ENCODE data around the gene ST3GAL3. TPM values are rescaled to one million over a fixed set of nuclear protein-coding genes. Genes with fewer than 3 reads are reported as not detected.
A peak's percentile ranks its signal among the peaks of the same experiment; 100 is the strongest.

The ST3GAL3 gene
- total and polyA plus RNA-seq, 7 donors = 22.2 to 53.2 (median 44.5) TPM

DNA sequence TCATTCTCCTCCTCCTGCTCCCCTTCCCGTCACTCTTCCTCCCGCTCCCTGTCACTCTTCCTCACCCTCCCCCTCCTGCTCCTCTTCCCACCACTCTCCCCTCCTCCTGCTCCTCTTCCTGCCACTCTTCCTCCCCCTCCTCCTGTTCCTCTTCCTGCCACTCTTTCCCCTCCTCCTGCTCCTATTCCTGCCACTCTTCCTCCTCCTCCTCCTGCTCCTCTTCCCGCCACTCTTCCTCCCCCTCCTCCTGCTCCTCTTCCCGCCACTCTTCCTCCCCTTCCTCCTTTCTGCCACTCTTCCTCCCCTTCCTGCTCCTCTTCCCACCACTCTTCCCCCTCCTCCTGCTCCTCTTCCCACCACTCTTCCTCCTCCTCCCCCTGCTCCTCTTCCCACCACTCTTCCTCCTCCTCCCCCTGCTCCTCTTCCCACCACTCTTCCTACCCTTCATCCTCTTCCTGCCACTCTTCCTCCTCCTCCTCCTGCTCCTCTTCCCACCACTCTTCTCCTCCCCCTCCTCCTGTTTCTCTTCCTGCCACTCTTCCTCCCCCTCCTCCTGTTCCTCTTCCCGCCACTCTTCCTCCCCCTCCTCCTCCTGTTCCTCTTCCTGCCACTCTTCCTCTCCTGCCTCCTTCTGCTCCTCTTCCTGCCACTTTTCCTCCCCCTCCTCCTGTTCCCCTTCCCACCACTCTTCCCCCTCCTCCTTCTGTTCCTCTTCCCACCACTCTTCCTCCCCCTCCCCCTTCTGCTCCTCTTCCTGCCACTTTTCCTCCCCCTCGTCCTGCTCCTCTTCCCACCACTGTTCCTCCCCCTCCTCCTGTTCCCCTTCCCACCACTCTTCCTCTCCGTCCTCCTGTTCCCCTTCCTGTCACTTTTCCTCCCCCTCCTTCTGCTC lies 197.6 kb downstream of the ST3GAL3 start:
- 51 to 67% (median 64%) methylated on average over 6 to 7 of the region's 7 CpGs for WGBS, 3 donors
- no peaks in the 10 kb centered on the region for H3K4me1 ChIP-seq
- no peak for DNase-seq
- H3K27me3 ChIP-seq (ENCODE audit: insufficient read depth in 3 of 3, low read length in 2 of 3) = no peaks in the 10 kb centered on the region
- intact Hi-C loops (cut with DNase I) = no loop called here
- H3K36me3 ChIP-seq (ENCODE audit: insufficient read depth in 1 of 2, low read depth in 1 of 2) = peaks cover 0 to 23% of the 10 kb centered on the region in 2 donors
- no peaks in the 10 kb centered on the region for H3K9me3 ChIP-seq
- no peak overlapping the region for H3K27ac ChIP-seq
- ATAC-seq = no peak
- TF ChIP-seq, protein P1, sequence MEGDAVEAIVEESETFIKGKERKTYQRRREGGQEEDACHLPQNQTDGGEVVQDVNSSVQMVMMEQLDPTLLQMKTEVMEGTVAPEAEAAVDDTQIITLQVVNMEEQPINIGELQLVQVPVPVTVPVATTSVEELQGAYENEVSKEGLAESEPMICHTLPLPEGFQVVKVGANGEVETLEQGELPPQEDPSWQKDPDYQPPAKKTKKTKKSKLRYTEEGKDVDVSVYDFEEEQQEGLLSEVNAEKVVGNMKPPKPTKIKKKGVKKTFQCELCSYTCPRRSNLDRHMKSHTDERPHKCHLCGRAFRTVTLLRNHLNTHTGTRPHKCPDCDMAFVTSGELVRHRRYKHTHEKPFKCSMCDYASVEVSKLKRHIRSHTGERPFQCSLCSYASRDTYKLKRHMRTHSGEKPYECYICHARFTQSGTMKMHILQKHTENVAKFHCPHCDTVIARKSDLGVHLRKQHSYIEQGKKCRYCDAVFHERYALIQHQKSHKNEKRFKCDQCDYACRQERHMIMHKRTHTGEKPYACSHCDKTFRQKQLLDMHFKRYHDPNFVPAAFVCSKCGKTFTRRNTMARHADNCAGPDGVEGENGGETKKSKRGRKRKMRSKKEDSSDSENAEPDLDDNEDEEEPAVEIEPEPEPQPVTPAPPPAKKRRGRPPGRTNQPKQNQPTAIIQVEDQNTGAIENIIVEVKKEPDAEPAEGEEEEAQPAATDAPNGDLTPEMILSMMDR (IDR thresholded peaks at IDR 0.05) = no peak
- no peak overlapping the region for H3K4me3 ChIP-seq

DNA sequence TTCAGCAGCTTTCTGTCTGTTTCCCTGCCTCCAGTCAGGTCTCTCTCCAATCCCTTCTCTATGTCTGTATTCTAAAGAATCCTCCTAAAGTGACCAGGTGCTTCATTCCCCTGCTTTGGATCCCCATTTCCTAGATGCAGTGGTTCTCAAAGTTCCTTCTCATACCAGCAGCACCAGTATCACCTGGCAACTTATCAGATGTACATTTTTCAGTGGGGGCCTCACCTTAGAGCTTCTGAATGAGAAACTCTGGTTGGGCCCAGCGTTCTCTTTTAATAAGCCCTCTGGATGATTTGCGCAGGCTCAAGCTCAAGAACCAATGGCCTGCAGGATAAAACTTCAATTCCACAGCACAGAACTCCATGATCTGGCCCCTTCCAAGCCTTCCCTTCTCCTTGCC lies 200.9 kb downstream of the ST3GAL3 start:
- TF ChIP-seq, protein P1 (IDR thresholded peaks at IDR 0.05) = no peak
- H3K9me3 ChIP-seq = no peaks in the 10 kb centered on the region
- H3K36me3 ChIP-seq (ENCODE audit: insufficient read depth in 1 of 2, low read depth in 1 of 2) = peaks cover 0 to 23% of the 10 kb centered on the region in 2 donors
- intact Hi-C loops (cut with DNase I) = no loop called here
- DNase-seq = no peak
- no peaks in the 10 kb centered on the region for H3K4me1 ChIP-seq
- 99 to 100% (median 100%) methylated on average over 2 of the region's 2 CpGs for WGBS, 3 donors
- no peak for ATAC-seq
- H3K27me3 ChIP-seq (ENCODE audit: insufficient read depth in 3 of 3, low read length in 2 of 3) = no peaks in the 10 kb centered on the region
- H3K4me3 ChIP-seq = no peak overlapping the region
- H3K27ac ChIP-seq = no peak overlapping the region

DNA sequence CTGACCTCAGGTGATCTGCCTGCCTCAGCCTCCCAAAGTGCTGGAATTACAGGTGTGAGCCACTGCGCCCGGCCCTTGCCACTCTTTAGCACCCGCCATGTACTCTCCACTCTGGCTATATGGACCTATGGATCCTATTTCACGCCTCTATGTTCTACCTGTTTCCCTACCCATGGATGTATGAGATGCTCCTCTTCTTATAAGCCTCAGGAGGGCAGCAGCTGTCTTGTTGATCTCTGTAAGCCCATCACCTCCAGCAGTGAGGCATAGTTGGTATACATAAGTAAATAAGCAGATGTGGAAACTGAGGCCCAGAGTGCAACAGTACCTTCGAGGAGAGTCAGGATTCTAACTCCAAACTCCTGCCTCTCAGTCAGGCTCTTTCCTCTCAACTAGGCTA lies 201.5 kb downstream of the ST3GAL3 start:
- H3K27ac ChIP-seq = no peak overlapping the region
- H3K4me1 ChIP-seq = no peaks in the 10 kb centered on the region
- H3K27me3 ChIP-seq (ENCODE audit: insufficient read depth in 3 of 3, low read length in 2 of 3) = no peaks in the 10 kb centered on the region
- H3K4me3 ChIP-seq = no peak overlapping the region
- intact Hi-C loops (cut with DNase I) = no loop called here
- WGBS, 3 donors = 89 to 94% (median 91%) methylated on average over 5 of the region's 5 CpGs
- no peaks in the 10 kb centered on the region for H3K9me3 ChIP-seq
- DNase-seq = no peak
- ATAC-seq = no peak
- TF ChIP-seq, protein P1 (IDR thresholded peaks at IDR 0.05) = no peak
- peaks cover 0 to 23% of the 10 kb centered on the region in 2 donors for H3K36me3 ChIP-seq (ENCODE audit: insufficient read depth in 1 of 2, low read depth in 1 of 2)

DNA sequence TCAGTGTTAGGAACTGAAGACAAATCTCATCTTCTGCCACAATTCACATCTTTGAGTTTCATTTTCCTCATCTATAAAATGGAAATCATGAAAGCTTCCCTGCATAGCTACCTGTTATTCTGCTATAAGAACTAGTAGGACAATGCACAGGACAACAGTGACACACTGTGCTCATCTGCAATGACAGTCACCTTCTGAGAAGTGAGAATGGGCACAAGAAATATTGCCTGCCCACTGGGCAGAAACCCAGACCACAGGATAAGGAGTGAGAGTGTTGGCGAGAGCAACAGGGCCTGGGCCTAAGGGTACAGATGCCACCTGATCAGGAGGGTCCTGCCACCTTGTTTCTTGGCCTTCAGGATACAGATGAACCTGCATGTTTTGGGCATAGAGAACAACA lies 203.0 kb downstream of the ST3GAL3 start:
- Histone ChIP-seq H3K36me3 (ENCODE audit: insufficient read depth in 1 of 2, low read depth in 1 of 2) (peaks cover 0 to 23% of the 10 kb centered on the region in 2 donors), H3K4me3 (no peak overlapping the region), H3K27me3 (ENCODE audit: insufficient read depth in 3 of 3, low read length in 2 of 3) (no peaks in the 10 kb centered on the region), H3K9me3 (no peaks in the 10 kb centered on the region), H3K4me1 (peaks cover 3% of the 10 kb centered on the region), H3K27ac (no peak overlapping the region)
- DNase-seq (no peak), ATAC-seq (peak in 1 of 4 donors; percentile 28)
- TF ChIP-seq, protein P1 (IDR thresholded peaks at IDR 0.05) = no peak
- intact Hi-C loops (cut with DNase I) = no loop called here
- WGBS, 3 donors = 90 to 94% (median 93%) methylated on average over 1 of the region's 1 CpG

Measured in psoas muscle (tissue), 8 donors.